Motor neuron (in vitro differentiated cells): Measurements from ENCODE around the gene PODN. TPM values are rescaled to one million over a fixed set of nuclear protein-coding genes. Genes with fewer than 3 reads are reported as not detected.

ENCODE experiments used
- ATAC-seq, 8 experiments: fragments of 200-7000 bp; cut with Tn5 transposase; replicated peaks in 6 of 8; 2 replicates each; pipeline ENCODE4 v1.8.0; 2021; ENCODE audit warnings: mild to moderate bottlenecking in 8 of 8, moderate library complexity in 8 of 8
- H3K27ac ChIP-seq, 2 donors: fragments of 250-450 bp; sonication (Bioruptor Pico); 2 replicates each; pipeline ENCODE4 v1.9.0; 2021; ENCODE audit warnings: antibody characterized with exemption in 2 of 2, mild to moderate bottlenecking in 2 of 2, moderate library complexity in 1 of 2
- H3K4me1 ChIP-seq, 2 donors: fragments of 250-450 bp; sonication (Bioruptor Pico); replicated peaks in 1 of 2; 2 replicates each; pipeline ENCODE4 v1.6.1; 2021; ENCODE audit warnings: antibody characterized with exemption in 2 of 2, mild to moderate bottlenecking in 2 of 2, moderate library complexity in 1 of 2
- H3K4me3 ChIP-seq, 5 donors: fragments of 250-450 bp; sonication (Bioruptor Pico); 2 replicates each; pipeline ENCODE4 v1.9.0; 2021; ENCODE audit warnings: antibody characterized with exemption in 5 of 5, mild to moderate bottlenecking in 5 of 5, moderate library complexity in 4 of 5
- WGBS, 10 experiments: fragments of 450-650 bp; shearing (Covaris generic); methylation state at CpG; one replicate each; pipeline ENCODE4 v1.0.0; 2022; 5-methylcytosine and 5-hydroxymethylcytosine counted together
- in situ Hi-C, 9 experiments: fragments of 400-800 bp; cut with MboI; loops; one replicate each; pipeline ENCODE4 v1.15.0; 2021; ENCODE audit warnings: low sequenced_read_pairs in 9 of 9, low pct_unique_long_range_greater_than_20kb in 2 of 9; ENCODE audit not compliant: unreplicated experiment in 9 of 9
- total RNA-seq, 8 experiments: library from RNA; unstranded; fragments of 300-600 nt; gene quantifications; 2 replicates each; pipeline versions ENCODE4 v1.2.3 to v1.2.4, GENCODE V29; 2022

The PODN gene
- total RNA-seq, 8 experiments from 2014 or later: 0.05 to 37.9 (median 1.2) TPM

DNA sequence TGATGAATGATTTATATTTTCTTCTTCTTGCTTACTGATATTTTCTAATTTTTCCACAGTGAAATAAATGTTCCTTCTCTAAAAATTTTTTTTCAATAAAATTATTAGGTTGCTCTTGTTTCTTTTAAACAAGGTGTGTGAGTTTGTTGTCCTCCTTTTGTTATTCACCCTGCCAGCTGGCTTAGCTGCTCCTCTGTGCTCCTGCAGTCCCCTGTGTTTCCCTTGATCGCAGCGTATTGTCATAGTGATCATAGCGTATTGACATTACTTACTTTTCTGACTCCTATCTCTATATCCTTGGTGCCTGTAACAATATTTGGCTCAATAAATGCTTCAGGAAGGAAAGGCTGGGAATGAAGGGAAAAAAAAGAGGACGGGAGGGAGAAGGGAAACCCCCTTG, 24.9 kb upstream of the PODN start:
- in situ Hi-C loops: loop anchor here in 1 of 9 experiments (25.0 kb wide), 1 partner anchor 150 kb away; the partner anchor contains the start of gene CPT2
- WGBS, 10 experiments: 29 to 100% (median 88%) methylated on average over 1 to 4 of the region's 4 CpGs
- Histone ChIP-seq H3K4me3 (no peak overlapping the region), H3K4me1 (peaks cover 0 to 5% of the 10 kb centered on the region in 2 donors), H3K27ac (no peak overlapping the region)
- ATAC-seq: peak in 1 of 8 experiments; percentile 48

DNA sequence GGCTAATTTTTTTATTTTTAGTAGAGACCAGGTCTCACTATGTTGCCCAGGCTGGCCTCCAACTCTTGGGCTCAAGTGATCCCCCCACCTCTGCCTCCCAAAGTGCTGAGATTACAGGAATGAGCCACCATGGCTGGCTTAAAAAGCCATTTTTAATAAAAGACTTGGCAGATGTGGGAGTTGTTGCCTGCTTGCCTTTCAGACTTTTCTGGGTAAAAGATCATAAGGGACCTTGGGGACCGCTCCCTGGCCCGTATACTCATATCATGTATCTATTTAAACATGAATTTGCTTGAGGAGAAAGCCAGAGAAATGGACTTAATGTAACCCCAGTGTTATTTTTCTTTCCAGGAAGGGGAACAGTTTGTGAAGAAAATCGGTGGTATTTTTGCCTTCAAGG, 23.4 kb upstream of the PODN start:
- peaks cover 0 to 5% of the 10 kb centered on the region in 2 donors for H3K4me1 ChIP-seq
- 83 to 97% (median 85%) methylated on average over 2 to 3 of the region's 3 CpGs; no CpG with 5 or more reads in 6 of the 10 experiments for WGBS, 10 experiments
- in situ Hi-C loops: loop anchor here in 1 of 9 experiments (25.0 kb wide), 1 partner anchor 149 kb away; the partner anchor contains the start of gene CPT2
- ATAC-seq: no peak
- H3K4me3 ChIP-seq: no peak overlapping the region
- no peak overlapping the region for H3K27ac ChIP-seq

DNA sequence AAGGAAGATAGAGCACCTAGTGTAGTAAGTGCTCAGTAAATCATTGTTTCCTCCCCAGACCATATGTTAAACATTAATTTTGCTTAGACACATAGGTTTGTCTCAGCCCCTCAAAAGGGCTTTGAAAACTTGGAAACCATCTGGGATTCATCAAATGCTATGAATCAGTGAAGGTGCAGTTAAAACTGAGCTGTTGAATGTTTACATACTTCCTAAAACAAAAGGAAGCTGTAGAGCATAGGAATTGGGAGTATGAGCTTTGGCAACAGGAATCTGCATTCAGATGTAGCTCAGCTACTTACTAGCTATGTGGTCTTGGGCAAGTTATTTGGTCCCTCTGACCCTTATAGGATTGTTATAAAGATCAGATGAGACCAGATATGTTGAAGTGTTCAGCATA, 18.7 kb upstream of the PODN start:
- peak in 1 of 8 experiments; percentile 62 for ATAC-seq
- no peak overlapping the region for H3K27ac ChIP-seq
- in situ Hi-C loops: loop anchor here in 1 of 9 experiments (25.0 kb wide), 1 partner anchor 144 kb away; the partner anchor contains the start of gene CPT2
- H3K4me3 ChIP-seq: no peak overlapping the region
- peaks cover 9 to 13% of the 10 kb centered on the region in 2 donors for H3K4me1 ChIP-seq

- Histone ChIP-seq H3K4me1 (peaks cover 15 to 29% of the 10 kb centered on the region in 2 donors), H3K4me3 (no peak overlapping the region), H3K27ac (no peak overlapping the region)
- in situ Hi-C loops: loop anchor here in 1 of 9 experiments (25.0 kb wide), 1 partner anchor 142 kb away; the partner anchor contains the start of gene CPT2
- ATAC-seq: no peak
- WGBS, 10 experiments: 83 to 97% (median 88%) methylated on average over 3 to 5 of the region's 5 CpGs
These were observed 17.1 kb upstream of the PODN start for GRCh38 chr1:53044926-53045325.

DNA sequence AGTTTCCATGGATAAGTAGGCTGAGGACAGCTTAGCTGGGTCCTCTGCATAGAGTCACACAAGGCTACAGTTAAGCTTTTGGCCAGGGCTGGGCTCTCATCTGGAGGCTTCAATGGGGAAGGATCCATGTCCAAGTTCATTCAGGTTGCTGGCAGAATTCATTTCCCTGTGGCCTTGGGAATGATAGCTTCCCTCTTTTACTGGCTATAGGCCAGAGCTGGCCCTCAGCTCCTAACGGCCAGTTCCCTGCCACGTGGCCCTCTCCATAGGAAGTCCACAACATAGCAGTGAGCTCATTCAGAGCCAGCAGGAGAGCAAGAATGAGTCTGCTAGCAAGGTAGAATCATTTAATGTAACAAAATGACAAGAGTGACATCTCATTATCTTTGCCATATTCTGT, 15.1 kb upstream of the PODN start:
- peak in 7 of 8 experiments; percentile 29 to 97 (median 83) for ATAC-seq
- Histone ChIP-seq H3K27ac (no peak overlapping the region), H3K4me3 (no peak overlapping the region), H3K4me1 (peaks cover 11 to 37% of the 10 kb centered on the region in 2 donors)
- 41 to 100% (median 70%) methylated on average over 1 to 2 of the region's 2 CpGs; no CpG with 5 or more reads in 6 of the 10 experiments for WGBS, 10 experiments
- in situ Hi-C loops: loop anchor here in 1 of 9 experiments (25.0 kb wide), 1 partner anchor 140 kb away; the partner anchor contains the start of gene CPT2

GRCh38 chr1:53047737-53048736, 14.0 kb upstream of the PODN start:
- ATAC-seq: peak in 6 of 8 experiments; percentile 16 to 51 (median 38)
- peaks cover 10 to 37% of the 10 kb centered on the region in 2 donors for H3K4me1 ChIP-seq
- no peak overlapping the region for H3K27ac ChIP-seq
- 6 to 100% (median 57%) methylated on average over 1 to 4 of the region's 5 CpGs; no CpG with 5 or more reads in 3 of the 10 experiments for WGBS, 10 experiments
- in situ Hi-C loops: loop anchor here in 1 of 9 experiments (25.0 kb wide), 1 partner anchor 139 kb away; the partner anchor contains the start of gene CPT2
- H3K4me3 ChIP-seq: no peak overlapping the region

DNA sequence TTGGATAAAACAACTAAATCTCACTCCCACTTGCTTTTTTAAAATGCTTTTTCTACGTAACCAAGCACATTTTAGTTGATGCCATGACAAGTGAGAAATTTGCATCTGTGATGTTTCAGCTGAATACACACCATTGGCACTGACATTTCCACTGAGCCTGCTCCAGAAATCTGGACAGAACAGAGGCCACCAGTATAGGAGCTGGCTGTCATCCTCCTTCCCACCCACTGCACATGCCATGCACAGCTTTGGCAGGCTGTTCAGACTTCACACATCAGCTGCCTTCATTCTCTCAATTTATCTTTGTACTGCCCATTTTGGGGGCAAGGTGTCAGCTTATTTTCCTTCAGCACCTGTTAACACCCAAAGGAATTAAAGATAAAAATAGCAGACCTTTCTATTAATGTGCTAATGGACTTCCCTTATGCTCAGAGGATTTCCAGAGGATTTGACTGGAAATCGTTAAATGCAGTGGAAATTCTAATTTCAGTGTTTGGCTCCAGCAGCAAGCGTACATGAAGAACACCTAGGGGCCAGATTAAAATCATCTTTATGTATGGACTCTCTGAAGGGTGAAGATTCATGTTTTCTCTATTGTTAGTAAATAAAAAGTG, 12.9 kb upstream of the PODN start:
- Histone ChIP-seq H3K27ac (no peak overlapping the region), H3K4me1 (peaks cover 10 to 37% of the 10 kb centered on the region in 2 donors), H3K4me3 (no peak overlapping the region)
- 54 to 100% (median 67%) methylated on average over 1 to 3 of the region's 3 CpGs; no CpG with 5 or more reads in 1 of the 10 experiments for WGBS, 10 experiments
- in situ Hi-C loops: loop anchor here in 1 of 9 experiments (25.0 kb wide), 1 partner anchor 138 kb away; the partner anchor contains the start of gene CPT2
- peak in 4 of 8 experiments; percentile 30 to 56 (median 42) for ATAC-seq

GRCh38 chr1:53049574-53049967, 12.4 kb upstream of the PODN start:
- no peak overlapping the region for H3K4me3 ChIP-seq
- WGBS, 10 experiments: 82 to 100% (median 89%) methylated on average over 1 to 3 of the region's 3 CpGs
- H3K27ac ChIP-seq: no peak overlapping the region
- ATAC-seq: no peak
- peaks cover 10 to 37% of the 10 kb centered on the region in 2 donors for H3K4me1 ChIP-seq
- in situ Hi-C loops: loop anchor here in 1 of 9 experiments (25.0 kb wide), 1 partner anchor 138 kb away; the partner anchor contains the start of gene CPT2

DNA sequence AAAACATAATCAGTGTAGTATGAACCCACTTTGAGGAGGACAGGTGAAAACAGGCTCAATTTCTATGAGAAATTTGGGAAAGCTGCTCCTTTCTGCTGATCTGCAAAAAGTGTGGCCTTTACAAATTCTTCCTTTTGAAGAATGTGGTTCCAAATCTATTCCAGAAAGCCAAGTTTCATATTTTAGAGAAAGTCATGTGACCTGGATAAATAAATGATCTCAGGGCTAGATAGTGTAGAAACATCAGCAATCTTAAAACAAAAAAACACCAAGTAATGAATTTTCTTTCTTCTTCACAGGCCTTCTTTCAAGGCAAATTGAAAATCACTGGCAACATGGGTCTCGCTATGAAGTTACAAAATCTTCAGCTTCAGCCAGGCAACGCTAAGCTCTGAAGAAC, 11.7 kb upstream of the PODN start:
- in situ Hi-C loops: loop anchor here in 1 of 9 experiments (25.0 kb wide), 1 partner anchor 137 kb away; the partner anchor contains the start of gene CPT2

GRCh38 chr1:53051676-53052075, 10.3 kb upstream of the PODN start:
- ATAC-seq: no peak
- in situ Hi-C loops: loop anchor here in 1 of 9 experiments (25.0 kb wide), 1 partner anchor 136 kb away; the partner anchor contains the start of gene CPT2
- H3K4me3 ChIP-seq: no peak overlapping the region
- H3K27ac ChIP-seq: no peak overlapping the region
- H3K4me1 ChIP-seq: peaks cover 10 to 37% of the 10 kb centered on the region in 2 donors
- WGBS, 10 experiments: 22 to 80% (median 57%) methylated on average over 1 of the region's 1 CpG; no CpG with 5 or more reads in 1 of the 10 experiments

More for the DNA sequence above, 11.7 kb upstream of the PODN start:
- WGBS, 10 experiments: 75 to 100% (median 99%) methylated on average over 1 to 2 of the region's 2 CpGs; no CpG with 5 or more reads in 2 of the 10 experiments
- H3K4me1 ChIP-seq: peaks cover 10 to 37% of the 10 kb centered on the region in 2 donors
- H3K4me3 ChIP-seq: no peak overlapping the region
- H3K27ac ChIP-seq: no peak overlapping the region
- no peak for ATAC-seq

DNA sequence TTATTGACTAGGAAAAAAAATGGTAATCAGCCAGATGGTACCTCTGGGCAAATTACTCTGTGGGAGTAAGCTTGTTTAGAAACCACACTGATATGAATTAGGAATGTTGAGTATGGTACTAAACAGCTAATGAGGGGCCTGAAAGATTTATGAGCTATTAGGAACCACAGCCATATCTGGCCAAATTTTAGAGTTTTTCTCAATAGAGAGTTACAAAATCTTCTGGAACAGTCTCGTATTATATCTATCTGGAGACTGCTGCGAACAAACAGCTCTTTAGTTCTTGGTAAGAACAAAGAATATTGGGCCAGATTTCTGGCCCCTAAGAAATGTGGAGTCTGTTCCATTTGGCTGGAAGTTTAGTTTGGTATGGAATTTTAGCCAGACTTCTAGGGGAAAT, 4.9 kb upstream of the PODN start:
- WGBS, 10 experiments: 0 to 100% (median 72%) methylated on average over 1 to 2 of the region's 2 CpGs; no CpG with 5 or more reads in 1 of the 10 experiments
- no peak overlapping the region for H3K4me3 ChIP-seq
- no peak overlapping the region for H3K27ac ChIP-seq
- in situ Hi-C loops: loop anchor here in 1 of 9 experiments (25.0 kb wide), 1 partner anchor 130 kb away; the partner anchor contains the start of gene CPT2
- ATAC-seq: no peak
- H3K4me1 ChIP-seq: peaks cover 0 to 5% of the 10 kb centered on the region in 2 donors

- H3K4me1 ChIP-seq: peaks cover 0 to 9% of the 10 kb centered on the region in 2 donors
- no peak overlapping the region for H3K27ac ChIP-seq
- 14 to 100% (median 87%) methylated on average over 1 of the region's 1 CpG; no CpG with 5 or more reads in 4 of the 10 experiments for WGBS, 10 experiments
- in situ Hi-C loops: loop anchor here in 1 of 9 experiments (25.0 kb wide), 1 partner anchor 127 kb away; the partner anchor contains the start of gene CPT2
- no peak overlapping the region for H3K4me3 ChIP-seq
- ATAC-seq: no peak
These were observed 1.4 kb upstream of the PODN start for GRCh38 chr1:53060579-53060978.
